NCI-H345 (cell line): Measurements from ENCODE around the gene TCF12.

Experiments used
- DNase-seq: peaks from one replicate; lab custom pipeline; 2025; lab: John Stamatoyannopoulos, UW

The TCF12 gene

DNA sequence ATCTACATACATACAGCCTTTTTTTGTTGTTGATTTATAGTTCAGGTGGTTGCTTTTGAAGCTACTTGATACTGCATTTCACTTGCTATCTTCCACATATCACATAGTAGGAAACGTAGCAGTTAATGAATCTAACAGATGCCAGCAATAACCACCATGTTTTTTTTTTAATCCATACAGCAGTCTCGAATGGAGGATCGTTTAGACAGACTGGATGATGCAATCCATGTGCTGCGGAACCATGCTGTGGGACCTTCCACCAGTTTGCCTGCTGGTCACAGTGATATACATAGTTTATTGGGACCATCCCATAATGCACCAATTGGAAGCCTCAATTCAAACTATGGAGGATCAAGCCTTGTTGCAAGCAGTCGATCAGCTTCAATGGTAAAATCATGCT, 334.6 kb downstream of the TCF12 start:
- peak; percentile 18 for DNase-seq

DNA sequence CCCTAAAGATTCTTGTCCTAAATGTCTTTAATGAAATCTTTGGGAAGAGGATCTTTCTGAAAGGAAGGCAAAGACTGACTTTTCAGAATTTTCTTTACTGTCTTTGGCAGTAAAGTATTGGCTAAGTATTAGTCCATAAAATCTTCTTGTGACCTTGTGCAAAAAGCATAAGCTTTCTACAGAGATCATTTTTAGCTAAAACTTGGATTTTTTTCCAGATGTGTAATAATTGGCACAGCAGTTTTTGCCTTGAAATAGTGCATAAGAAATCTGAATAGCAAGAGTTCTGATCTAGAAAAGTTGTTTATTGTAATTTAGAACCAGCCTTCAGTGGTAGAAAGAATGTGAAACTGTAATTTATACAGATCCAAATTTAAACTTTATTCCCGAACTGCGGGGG, 335.1 kb downstream of the TCF12 start:
- no peak for DNase-seq

DNA sequence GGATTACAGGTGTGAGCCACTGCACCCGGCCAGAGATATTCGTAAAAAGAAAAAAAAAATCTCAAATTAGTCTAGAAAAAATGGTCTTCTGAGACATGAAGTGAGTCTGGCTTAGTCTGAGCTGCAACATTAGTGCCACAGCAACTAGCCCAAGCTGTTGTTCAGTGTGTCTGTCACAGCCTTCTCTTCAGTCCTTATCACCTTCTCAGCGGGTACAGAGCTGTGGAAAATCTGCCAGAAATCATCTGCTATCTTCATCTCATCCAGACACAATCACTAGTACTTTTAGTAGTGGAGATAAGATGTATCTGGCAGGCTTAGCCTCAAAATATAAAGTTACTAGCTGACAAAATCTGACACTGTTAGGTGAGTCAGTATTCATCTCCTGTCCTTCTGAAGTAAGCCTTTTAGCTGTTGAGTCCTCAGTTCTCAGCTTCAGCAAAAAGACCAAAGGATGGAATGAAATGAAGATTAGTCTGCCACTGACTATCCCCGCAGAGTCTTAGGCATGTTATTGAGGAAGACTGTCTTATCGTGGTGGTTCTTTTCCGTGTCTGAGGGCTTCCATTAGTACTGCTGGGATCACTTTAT, 337.4 kb downstream of the TCF12 start:
- no peak for DNase-seq

DNA sequence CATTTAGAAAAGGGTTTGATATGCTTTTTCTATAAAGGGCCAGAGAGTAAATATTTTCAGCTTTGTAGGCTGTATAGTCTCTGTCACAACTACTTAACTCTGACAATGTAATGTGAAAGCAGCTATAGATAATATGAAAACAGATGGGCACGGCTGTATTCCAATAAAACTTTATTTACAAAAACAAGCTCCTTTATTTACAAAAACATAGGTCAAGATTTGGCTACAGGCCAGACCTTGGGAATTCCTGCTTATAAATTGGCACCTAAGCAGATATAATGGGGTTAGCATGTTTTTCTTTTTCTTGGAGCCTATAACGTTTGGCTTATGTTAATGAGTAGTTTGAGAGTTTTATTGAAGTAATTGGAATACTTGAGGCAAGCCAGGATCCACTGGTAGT, 338.5 kb downstream of the TCF12 start:
- DNase-seq = peak; percentile 40

DNA sequence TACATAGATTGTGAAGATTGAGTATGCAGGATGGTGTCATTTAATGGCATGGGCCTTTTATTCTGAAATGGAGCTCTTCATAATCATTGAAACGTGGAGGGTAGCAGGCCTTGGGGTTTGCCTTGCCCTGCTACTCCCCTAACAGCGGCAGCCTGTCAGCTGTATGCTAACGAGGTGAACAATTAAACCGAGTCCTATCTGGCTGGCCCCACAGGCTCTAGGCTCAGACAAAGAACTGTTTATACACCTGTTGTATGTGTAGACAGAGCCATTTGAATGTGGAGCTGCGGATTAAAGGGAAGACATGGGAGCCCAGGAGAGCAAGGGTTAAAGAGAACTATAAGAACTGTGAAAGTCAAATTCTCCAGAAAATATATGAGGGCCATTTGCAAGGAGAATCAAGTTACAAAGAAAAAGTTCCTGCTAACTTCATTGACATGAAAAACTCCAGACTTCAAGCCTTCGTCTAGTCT, 341.2 kb downstream of the TCF12 start:
- peak; percentile 98 for DNase-seq

DNA sequence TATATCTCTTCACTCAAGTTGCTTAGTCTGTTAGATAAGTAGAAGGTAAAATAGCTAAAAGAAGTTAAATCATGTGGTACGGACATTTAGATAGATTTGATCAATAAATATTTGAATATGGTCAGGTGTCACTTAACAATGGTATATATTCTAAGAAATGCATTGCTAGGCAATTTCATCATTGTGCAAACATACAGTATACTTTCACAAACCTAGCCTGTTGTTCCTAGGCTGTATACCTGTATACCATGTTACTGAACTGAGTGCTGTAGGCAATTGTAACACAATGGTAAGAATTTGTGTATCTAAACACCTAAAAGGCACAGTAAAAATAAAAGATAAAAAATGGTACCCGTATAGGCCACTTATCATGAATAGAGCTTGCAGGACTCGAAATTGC, 345.1 kb downstream of the TCF12 start:
- peak; percentile 29 for DNase-seq

DNA sequence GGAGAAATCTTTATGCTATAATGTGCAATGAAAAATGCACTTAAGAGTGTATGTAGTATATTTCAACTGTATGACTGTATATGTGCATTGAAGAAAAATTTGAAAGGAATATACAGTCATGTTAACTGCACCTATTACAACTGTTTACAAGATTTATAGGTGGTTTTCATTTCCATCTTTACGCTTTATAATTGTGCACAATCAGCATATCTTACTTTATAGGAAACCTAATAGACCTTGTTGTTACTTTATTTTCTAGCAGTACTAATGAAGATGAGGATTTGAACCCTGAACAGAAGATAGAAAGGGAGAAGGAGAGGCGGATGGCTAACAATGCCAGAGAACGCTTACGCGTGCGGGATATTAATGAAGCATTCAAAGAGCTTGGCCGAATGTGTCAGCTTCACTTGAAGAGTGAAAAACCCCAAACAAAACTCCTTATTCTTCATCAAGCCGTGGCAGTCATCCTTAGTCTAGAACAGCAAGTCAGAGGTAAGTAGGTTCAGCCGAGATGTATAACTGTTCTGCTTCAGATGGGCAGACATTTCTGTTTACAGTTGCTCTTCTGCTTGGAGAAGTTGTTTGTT, 354.4 kb downstream of the TCF12 start:
- no peak for DNase-seq

DNA sequence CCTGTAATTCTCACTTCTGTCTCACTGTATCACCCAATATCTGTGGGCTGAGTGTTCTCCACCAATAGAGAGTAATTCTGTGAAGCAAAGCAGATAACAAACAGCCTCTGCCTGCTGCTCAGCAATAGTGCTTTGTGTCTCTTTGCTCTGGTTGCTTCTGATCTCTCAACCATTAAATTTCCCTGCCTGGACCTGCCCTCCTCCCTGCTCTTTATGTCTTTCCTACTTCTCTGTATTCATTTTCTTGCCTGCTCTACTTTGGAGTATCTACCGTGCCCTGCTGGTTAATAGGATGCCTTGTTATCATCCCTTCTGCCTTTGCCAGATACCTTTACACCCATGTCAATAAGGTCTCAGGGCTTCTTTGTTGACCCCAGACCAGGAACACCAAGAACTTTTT, 355.0 kb downstream of the TCF12 start:
- DNase-seq = peak; percentile 53

DNA sequence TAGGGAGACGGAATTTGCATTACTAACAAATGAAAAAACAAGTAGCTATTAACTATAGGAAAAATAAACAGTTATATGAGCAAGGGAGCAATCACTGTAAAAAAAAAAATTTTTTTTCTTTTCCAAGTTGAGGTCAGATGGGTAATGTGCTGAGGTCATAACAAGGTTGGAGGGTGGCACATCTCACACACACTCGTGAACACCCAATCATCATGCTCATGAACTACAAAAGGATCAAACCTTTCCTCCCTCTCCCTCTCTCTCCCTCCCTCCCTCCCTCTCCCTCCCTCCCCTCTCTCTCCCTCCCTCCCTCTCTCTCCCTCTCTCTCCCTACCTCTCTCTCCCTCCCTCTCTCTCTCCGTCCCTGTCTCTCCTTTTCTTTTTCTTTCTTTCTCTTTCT, 360.0 kb downstream of the TCF12 start:
- DNase-seq = no peak

DNA sequence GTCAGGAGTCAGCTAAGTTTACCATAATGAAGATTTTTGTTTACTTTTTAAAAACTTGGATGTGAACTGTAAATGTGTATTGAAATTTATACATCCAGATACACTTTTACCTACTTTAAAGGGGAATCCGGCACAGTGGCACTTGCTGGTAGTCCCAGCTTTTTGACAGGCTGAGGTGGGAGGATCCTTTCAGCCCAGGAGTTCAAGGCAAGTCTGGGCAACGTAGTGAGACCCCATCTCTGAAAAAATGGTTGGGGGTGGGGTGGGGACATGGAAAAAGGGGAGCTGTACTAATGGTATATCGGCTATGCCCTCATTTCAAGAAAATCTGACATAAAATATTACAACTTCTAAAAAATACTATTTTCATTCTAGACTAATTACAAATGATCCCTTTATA, 362.0 kb downstream of the TCF12 start:
- no peak for DNase-seq

DNA sequence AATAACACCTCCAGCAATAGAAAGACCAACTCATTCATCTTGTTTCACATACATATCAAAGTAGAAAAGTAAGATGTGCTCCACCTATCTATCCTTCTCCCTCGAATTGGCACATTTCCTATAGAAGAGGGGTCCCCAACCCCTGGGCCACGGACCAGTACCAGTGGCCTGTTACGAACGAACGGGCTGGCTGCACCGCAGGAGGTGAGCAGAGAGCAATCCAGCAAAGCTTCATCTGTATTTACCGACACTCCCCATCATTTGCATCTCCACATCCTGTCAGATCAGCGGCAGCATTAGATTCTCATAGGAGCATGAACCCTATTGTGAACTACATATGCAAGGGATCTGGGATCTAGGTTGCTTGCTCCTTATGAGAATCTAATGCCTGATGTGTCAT, 362.9 kb downstream of the TCF12 start:
- DNase-seq = peak; percentile 58

DNA sequence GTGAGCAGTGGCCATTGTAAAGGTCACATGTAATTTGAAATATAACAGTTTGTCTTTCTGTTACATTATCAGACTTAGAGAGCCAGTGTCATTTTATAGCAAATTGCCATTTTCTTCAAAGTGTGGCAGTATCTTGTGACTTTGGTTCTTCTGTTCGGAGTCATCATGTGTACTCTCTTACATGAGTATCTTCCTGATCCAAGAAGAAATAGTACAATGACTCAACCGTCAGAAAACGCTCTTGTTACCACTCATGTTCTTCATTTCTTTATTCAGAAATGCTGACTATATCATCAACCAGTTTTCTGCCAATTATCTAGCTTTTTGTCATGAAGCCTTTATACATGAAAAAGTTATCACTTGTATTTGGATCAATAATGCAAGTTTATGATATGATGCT, 364.2 kb downstream of the TCF12 start:
- no peak for DNase-seq

DNA sequence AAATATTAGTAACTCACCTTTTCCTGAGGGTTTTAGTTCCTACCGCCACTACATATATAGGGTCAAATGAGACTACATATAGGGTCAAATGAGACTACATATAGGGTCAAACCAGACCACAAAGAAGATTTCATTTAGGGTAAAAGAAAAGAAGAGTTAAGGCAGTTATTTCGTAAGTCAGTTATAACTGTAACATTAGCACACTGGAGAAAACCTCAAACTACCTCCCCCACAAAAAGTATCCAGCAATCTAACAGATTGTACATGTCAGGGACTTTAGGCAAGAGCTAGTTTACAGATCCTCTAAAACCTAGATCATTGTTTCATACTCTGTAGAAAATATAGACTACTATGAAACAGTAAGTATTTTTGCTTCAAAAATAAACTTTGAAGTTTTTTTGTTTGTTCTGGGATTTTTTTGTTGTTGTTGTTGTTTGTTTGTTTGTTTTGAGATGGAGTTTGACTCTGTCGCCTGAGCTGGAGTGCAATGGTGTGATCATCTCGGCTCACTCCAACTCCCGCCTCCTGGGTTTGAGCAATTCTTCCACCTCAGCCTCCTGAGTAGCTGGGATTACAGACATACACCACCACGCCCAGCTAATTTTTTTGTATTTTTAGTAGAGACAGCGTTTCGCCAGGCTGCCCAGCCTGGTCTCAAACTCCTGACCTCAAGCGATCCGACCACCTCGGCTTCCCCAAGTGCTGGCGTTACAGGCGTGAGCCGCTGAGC, 365.5 kb downstream of the TCF12 start:
- no peak for DNase-seq

DNA sequence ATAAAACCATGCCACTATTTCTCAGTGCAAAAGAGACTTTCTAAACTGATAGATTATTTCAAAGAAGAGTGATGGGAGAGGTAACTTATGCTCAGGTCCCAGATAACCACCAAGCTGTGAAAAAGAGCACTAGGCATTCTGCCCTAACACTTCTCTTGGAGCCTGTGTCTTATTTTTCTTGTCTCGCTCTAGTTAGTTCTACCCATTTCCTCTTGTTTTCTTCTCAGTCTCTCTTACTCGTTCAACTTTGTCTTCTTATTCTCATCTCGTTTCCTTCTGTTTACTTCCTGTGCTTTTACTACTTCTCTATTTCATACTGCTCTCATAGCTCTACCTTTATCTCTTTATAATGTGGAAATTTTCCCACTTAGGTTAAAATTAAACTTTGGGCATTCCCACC, 366.1 kb downstream of the TCF12 start:
- no peak for DNase-seq

DNA sequence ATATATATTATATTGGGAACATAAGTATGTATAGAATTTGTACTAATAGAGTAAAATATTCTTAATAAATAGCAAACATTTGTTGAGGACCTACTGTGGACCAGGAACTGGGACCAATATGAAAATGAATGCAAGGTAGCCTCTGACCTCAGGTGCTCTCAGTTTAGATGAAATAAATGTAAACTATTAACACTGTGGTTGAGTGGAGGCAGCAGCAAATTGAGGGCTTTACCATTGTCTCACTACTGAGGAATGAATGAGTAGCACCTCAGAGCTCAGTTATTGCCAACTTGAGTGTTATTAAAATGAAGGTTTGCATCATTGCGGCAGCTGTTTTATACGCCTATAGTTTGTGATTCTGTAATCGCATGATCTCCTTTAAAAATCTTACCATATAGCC, 366.9 kb downstream of the TCF12 start:
- no peak for DNase-seq

DNA sequence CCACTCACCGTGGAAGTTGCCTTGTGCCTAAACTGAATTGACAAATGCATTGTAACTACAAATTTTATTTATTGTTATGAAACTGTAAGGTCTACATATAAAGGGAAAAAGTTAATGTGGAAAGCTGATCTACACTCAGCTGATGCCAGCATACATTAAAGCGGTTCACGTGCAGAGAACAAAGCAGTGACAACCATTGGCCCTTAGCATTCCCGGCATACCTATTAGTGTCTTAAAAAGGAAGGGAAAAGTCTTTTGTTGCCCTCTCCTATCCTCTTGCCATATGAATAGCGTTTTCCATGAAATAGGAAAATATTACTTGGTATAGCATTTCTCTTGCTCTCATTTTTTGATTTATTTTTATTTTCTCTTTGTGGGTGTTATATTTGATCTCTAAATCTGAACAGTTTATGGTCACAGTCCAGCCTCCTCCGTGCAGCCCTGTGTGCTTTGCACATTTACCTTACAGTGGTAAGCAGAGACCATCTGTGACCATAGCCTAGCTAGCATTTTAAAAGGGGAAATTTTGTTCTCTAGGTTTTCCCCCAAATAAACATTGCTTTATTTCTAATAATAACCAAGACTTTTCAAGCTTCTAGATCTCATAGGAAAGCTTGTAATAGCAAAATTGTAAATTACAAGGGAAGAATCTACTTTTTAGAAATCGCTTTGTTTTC, 368.1 kb downstream of the TCF12 start:
- no peak for DNase-seq

DNA sequence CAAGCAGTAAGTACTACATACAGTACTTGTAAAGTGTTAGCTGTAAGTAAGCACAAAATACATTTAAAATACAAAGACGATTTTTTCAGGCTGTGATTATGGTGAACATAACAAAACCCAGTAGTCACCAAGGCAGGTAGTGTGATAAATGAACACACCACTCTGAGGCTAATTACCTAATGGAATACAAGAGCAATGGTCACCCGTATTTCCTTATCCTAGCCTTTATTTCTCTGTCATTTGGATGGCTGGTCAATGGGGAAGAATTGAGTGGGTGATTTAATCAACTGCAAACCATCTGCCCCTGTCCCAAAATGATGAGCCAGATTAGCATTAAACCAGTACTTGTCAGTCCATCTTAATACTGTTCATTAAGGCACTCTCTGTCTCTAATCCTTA, 368.7 kb downstream of the TCF12 start:
- no peak for DNase-seq

DNA sequence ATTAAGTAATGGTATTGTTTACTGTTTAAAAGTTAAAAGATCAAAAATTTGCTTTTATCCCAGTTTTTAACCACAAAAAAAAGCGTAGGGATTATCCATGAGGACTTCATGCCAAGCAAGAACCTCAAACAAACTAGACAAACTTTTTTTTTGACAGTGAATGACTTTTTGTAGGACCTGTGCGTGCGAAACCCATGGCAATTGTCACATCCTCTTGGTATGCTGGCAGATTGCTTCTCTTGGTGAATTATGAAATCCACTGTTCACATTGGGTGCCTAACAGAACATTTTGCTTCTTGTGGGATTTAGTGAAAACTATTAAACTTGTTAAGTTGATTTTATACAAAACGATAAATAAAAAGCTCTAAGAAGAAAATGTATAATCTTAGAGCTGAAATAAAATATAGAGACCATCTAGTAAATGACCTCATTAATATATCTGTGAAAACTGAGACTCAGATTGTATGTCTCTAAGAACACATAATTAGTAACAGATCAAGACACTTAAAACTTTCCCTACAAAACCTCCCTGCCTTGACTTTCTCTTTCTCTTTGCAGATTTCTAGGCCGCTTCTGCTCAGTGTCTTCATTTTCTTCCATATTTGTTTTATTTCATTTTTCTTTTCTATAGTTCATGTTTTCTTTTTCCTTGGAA, 370.6 kb downstream of the TCF12 start:
- DNase-seq = no peak

DNA sequence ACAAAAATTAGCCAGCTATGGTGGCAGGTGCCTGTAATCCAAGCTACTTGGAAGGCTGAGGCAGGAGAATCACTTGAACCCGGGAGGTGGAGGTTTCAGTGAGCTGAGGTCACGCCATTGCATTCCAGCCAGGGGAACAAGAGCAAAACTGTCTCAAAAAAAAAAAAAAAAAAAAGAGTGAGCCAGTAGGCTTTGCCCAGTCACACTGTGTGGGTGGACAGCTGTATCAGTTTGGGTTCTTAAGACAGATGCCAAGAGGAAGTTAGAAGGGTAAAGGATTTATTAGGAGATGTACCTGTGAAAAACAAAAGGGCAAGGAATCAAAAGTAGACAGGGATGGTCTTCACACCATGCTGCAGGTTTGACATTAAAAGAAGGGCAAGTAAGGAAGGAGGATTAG, 371.7 kb downstream of the TCF12 start:
- DNase-seq = no peak

DNA sequence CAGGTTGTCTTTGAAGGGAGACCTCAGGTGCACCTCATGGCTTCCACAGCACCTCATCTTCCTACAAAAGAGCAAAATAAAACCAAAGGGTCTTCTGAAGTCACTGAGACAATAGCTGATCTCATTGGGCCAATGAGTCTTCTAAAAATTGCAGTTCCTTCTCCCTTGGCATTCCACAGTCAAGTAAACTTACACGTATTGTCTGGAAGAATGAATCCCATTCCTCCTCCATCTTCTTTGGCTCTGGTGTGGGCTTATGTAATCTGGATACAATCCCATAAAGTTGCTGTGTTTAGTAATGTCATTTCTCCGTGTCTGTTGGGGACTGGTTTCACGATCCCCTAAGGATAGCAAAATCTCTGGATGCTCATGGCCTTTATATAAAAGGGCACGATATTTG, 372.4 kb downstream of the TCF12 start:
- DNase-seq = no peak

DNA sequence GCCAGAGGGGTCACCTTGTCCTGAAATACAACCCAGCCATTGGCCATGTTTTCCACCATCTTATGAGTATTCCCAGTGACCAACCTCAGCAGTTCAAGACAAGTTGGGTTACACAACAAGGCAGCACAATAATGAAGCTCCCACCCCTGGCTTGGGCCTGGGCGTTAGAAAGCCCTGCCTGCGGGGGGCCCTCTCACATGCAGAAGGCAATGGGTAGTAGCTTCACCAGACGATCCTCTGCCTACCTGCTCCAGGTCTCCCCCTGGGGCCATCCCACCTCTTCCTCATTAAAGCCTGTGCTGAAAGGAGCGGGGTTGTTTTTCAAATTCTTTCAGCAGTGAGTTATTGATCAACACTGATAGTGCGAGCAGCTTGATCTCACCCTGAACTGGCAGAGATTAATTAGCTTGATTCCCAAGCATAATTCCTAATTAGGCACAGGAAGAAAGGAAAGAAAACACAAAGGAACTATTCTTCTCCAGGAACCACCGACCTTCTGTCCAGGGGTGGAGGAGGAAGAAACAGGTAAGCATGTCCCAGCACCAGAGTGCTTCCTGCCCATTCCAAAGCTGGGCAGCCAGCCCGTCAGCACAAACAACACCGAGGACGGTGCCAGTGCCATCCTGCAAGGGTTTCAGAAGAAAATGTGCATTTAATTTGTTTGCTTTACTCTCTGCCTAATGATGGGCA, 378.2 kb downstream of the TCF12 start:
- DNase-seq = no peak

DNA sequence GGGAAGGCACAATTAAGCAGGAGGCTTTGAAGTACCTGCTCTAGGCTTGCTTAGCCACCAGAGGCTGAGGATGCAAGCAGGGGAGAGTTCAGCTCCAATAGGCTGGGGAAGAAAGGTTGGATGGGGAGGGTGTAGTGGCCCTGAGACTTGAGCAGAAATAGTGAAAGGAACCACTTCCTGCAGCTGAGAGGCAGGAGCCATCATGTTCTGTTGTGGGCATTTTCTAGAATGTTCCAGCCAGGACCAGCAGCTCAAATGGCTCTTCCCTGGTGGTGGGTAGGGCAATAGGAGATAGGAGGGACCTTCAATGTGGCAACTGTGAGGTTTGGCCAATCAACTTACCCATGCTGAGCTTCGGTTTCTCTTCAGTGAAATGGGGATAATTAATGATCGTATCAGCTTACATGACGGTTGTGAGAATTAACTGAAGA, 378.7 kb downstream of the TCF12 start:
- peak; percentile 9 for DNase-seq
